ENCODE data around the gene MOB3C. TPM values are rescaled to one million over a fixed set of nuclear protein-coding genes. Genes with fewer than 3 reads are reported as not detected.

Gene MOB3C
- total RNA-seq, 1 experiment from 2014 or later = 13.2 TPM

GRCh38 chr1:46646844-46647243 lies 30.2 kb upstream of the MOB3C start:
- CTCF ChIA-PET = no interaction called here
- ATAC-seq = no peak
- no TSS peak for BruUV-seq (replicated peaks)
- TF ChIP-seq EZH2phosphoT487 (IDR thresholded peaks at IDR 0.05; ENCODE audit: borderline replicate concordance, low read length) (no peak), EZH2 (IDR thresholded peaks at IDR 0.05; ENCODE audit: low read length, unreplicated experiment) (no peak), CTCF (conservative IDR thresholded peaks at IDR 0.05; ENCODE audit: low read depth, low read length) (no peak)
- Histone ChIP-seq H2AFZ (ENCODE audit: low read length) (no peak overlapping the region), H3K4me1 (ENCODE audit: insufficient read depth, low read length) (peaks cover 21% of the 10 kb centered on the region), H3K9me2 (replicated peaks; ENCODE audit: low read length) (no peaks in the 10 kb centered on the region), H3K36me3 (ENCODE audit: low read depth, low read length) (peaks cover 33% of the 10 kb centered on the region), H3K9ac (ENCODE audit: low read length) (no peak overlapping the region), H3F3A (ENCODE audit: low read length, unreplicated experiment) (no peaks in the 10 kb centered on the region), H3K27ac (ENCODE audit: low read length) (no peak overlapping the region), H4K20me1 (ENCODE audit: low read length) (no peaks in the 10 kb centered on the region), H3K79me2 (ENCODE audit: low read length) (no peaks in the 10 kb centered on the region), H3K4me3 (ENCODE audit: low read length) (no peak overlapping the region), H3K9me3 (ENCODE audit: low read length) (peaks cover 10% of the 10 kb centered on the region), H3K4me2 (ENCODE audit: low read length) (no peak overlapping the region), H3K27me3 (ENCODE audit: low read length) (no peaks in the 10 kb centered on the region)
- POLR2A ChIA-PET (ENCODE audit: unreplicated experiment) = no interaction called here
- intact Hi-C loops (cut with micrococcal nuclease) = no loop called here
- DNase-seq = no peak

GRCh38 chr1:46646331-46646730 lies 29.7 kb upstream of the MOB3C start:
- BruUV-seq (replicated peaks) = no TSS peak
- intact Hi-C loops (cut with micrococcal nuclease) = no loop called here
- Histone ChIP-seq H3K27ac (ENCODE audit: low read length) (no peak overlapping the region), H3K4me2 (ENCODE audit: low read length) (no peak overlapping the region), H3F3A (ENCODE audit: low read length, unreplicated experiment) (no peaks in the 10 kb centered on the region), H3K4me1 (ENCODE audit: insufficient read depth, low read length) (peaks cover 21% of the 10 kb centered on the region), H3K9me2 (replicated peaks; ENCODE audit: low read length) (no peaks in the 10 kb centered on the region), H3K9ac (ENCODE audit: low read length) (no peak overlapping the region), H3K79me2 (ENCODE audit: low read length) (no peaks in the 10 kb centered on the region), H2AFZ (ENCODE audit: low read length) (no peak overlapping the region), H3K36me3 (ENCODE audit: low read depth, low read length) (peaks cover 37% of the 10 kb centered on the region), H3K4me3 (ENCODE audit: low read length) (no peak overlapping the region), H4K20me1 (ENCODE audit: low read length) (no peaks in the 10 kb centered on the region), H3K9me3 (ENCODE audit: low read length) (peaks cover 10% of the 10 kb centered on the region), H3K27me3 (ENCODE audit: low read length) (no peaks in the 10 kb centered on the region)
- DNase-seq = no peak
- no peak for ATAC-seq
- no peak for TF ChIP-seq EZH2phosphoT487 (IDR thresholded peaks at IDR 0.05; ENCODE audit: borderline replicate concordance, low read length)
- no peak for TF ChIP-seq CTCF (conservative IDR thresholded peaks at IDR 0.05; ENCODE audit: low read depth, low read length)
- TF ChIP-seq EZH2 (IDR thresholded peaks at IDR 0.05; ENCODE audit: low read length, unreplicated experiment) = no peak
- CTCF ChIA-PET = no interaction called here
- POLR2A ChIA-PET (ENCODE audit: unreplicated experiment) = no interaction called here

GRCh38 chr1:46645815-46646214 lies 29.2 kb upstream of the MOB3C start:
- DNase-seq (no peak), ATAC-seq (no peak)
- Histone ChIP-seq H2AFZ (ENCODE audit: low read length) (no peak overlapping the region), H3K79me2 (ENCODE audit: low read length) (no peaks in the 10 kb centered on the region), H3K4me2 (ENCODE audit: low read length) (no peak overlapping the region), H3K9me2 (replicated peaks; ENCODE audit: low read length) (no peaks in the 10 kb centered on the region), H3K9me3 (ENCODE audit: low read length) (peaks cover 10% of the 10 kb centered on the region), H3K4me3 (ENCODE audit: low read length) (no peak overlapping the region), H3F3A (ENCODE audit: low read length, unreplicated experiment) (no peaks in the 10 kb centered on the region), H3K36me3 (ENCODE audit: low read depth, low read length) (peaks cover 37% of the 10 kb centered on the region), H4K20me1 (ENCODE audit: low read length) (no peaks in the 10 kb centered on the region), H3K9ac (ENCODE audit: low read length) (no peak overlapping the region), H3K27ac (ENCODE audit: low read length) (no peak overlapping the region), H3K4me1 (ENCODE audit: insufficient read depth, low read length) (peaks cover 21% of the 10 kb centered on the region), H3K27me3 (ENCODE audit: low read length) (no peaks in the 10 kb centered on the region)
- POLR2A ChIA-PET (ENCODE audit: unreplicated experiment) = no interaction called here
- no TSS peak for BruUV-seq (replicated peaks)
- TF ChIP-seq CTCF (conservative IDR thresholded peaks at IDR 0.05; ENCODE audit: low read depth, low read length) (no peak), EZH2 (IDR thresholded peaks at IDR 0.05; ENCODE audit: low read length, unreplicated experiment) (no peak), EZH2phosphoT487 (IDR thresholded peaks at IDR 0.05; ENCODE audit: borderline replicate concordance, low read length) (no peak)
- intact Hi-C loops (cut with micrococcal nuclease) = no loop called here
- CTCF ChIA-PET = no interaction called here
